GM23338 (cell line): Measurements from ENCODE around the gene NSD1. TPM values are rescaled to one million over a fixed set of nuclear protein-coding genes. Genes with fewer than 3 reads are reported as not detected.

ENCODE experiments used
- ATAC-seq: fragments of 200-7000 bp; cut with Tn5 transposase; 3 replicates; pipeline ENCODE4 v1.9.1; 2020
- DNase-seq: peaks from one replicate; pipeline ENCODE4 v3.0.0-alpha.2; 2015; ENCODE audit warnings: low spot score
- H2AFZ ChIP-seq: fragments of 200-600 bp; sonication (generic); 2 replicates; pipeline ENCODE4 v1.8.0; 2016; ENCODE audit warnings: antibody characterized with exemption, mild to moderate bottlenecking, moderate library complexity
- H3F3A ChIP-seq: fragments of 200-600 bp; sonication (generic); replicated peaks from 2 replicates; pipeline ENCODE4 v1.8.0; 2017; ENCODE audit warnings: antibody characterized with exemption, mixed run types, low read depth
- H3K27ac ChIP-seq: fragments of 200-600 bp; sonication (generic); 2 replicates; pipeline ENCODE4 v1.6.1; 2016; ENCODE audit warnings: low read depth
- H3K27me3 ChIP-seq: fragments of 200-600 bp; sonication (generic); 2 replicates; pipeline ENCODE4 v1.8.0; 2016; ENCODE audit warnings: mild to moderate bottlenecking, mixed run types, moderate library complexity; ENCODE audit not compliant: insufficient read depth
- H3K36me3 ChIP-seq: fragments of 200-600 bp; sonication (generic); 2 replicates; pipeline ENCODE4 v1.8.0; 2016; ENCODE audit warnings: mild to moderate bottlenecking; ENCODE audit not compliant: insufficient read depth
- H3K4me1 ChIP-seq: fragments of 200-600 bp; sonication (generic); 2 replicates; pipeline ENCODE4 v1.8.0; 2016; ENCODE audit warnings: mild to moderate bottlenecking, moderate library complexity; ENCODE audit not compliant: insufficient read depth
- H3K4me2 ChIP-seq: fragments of 200-600 bp; sonication (generic); 2 replicates; pipeline ENCODE4 v1.7.1; 2017; ENCODE audit warnings: mixed run types
- H3K4me3 ChIP-seq: fragments of 200-600 bp; sonication (generic); 2 replicates; pipeline ENCODE4 v1.6.1; 2016; ENCODE audit warnings: mixed run types
- H3K79me2 ChIP-seq: fragments of 200-600 bp; sonication (generic); replicated peaks from 2 replicates; pipeline ENCODE4 v1.8.0; 2017; ENCODE audit warnings: mild to moderate bottlenecking; ENCODE audit not compliant: insufficient read depth
- H3K9me2 ChIP-seq: fragments of 200-600 bp; sonication (generic); 2 replicates; pipeline ENCODE4 v1.8.0; 2017; ENCODE audit not compliant: insufficient read depth
- H4K20me1 ChIP-seq: fragments of 200-600 bp; sonication (generic); replicated peaks from 2 replicates; pipeline ENCODE4 v1.8.0; 2017; ENCODE audit warnings: mild to moderate bottlenecking; ENCODE audit not compliant: insufficient read depth
- H3K27ac Mint-ChIP-seq: 2 replicates; pipeline ENCODE4 v1.8.0; 2020; ENCODE audit warnings: inconsistent platforms, mild to moderate bottlenecking, moderate library complexity, mixed read lengths
- H3K27me3 Mint-ChIP-seq: 3 replicates; pipeline ENCODE4 v1.8.0; 2022; ENCODE audit warnings: low read depth, mild to moderate bottlenecking, moderate library complexity, mixed read lengths, inconsistent platforms; ENCODE audit not compliant: insufficient read depth, poor library complexity
- H3K36me3 Mint-ChIP-seq: 3 replicates; pipeline ENCODE4 v1.8.0; 2021; ENCODE audit warnings: low read depth, mild to moderate bottlenecking, inconsistent platforms, moderate library complexity, mixed read lengths
- H3K4me1 Mint-ChIP-seq: 3 replicates; pipeline ENCODE4 v1.8.0; 2020; ENCODE audit warnings: mild to moderate bottlenecking, inconsistent platforms, mixed read lengths
- H3K4me3 Mint-ChIP-seq: 3 replicates; pipeline ENCODE4 v1.8.0; 2021; ENCODE audit warnings: moderate library complexity, mild to moderate bottlenecking, inconsistent platforms, mixed read lengths
- H3K9me3 Mint-ChIP-seq: 3 replicates; pipeline ENCODE4 v1.8.0; 2020; ENCODE audit warnings: moderate library complexity, mild to moderate bottlenecking, inconsistent platforms, mixed read lengths
- CREB1 ChIP-seq: fragments of 250-450 bp; sonication (Bioruptor Pico); IDR thresholded peaks from 2 replicates; pipeline ENCODE4 v1.5.0; 2020; ENCODE audit warnings: low read depth, mild to moderate bottlenecking, moderate library complexity
- CTCF ChIP-seq, 2 experiments: fragments of 200-600 bp in 1 of 2; sonication (generic) in 1 of 2; conservative IDR thresholded peaks; 2 replicates each; pipeline versions ENCODE4 v1.5.1 to v1.6.1; 2016 to 2017; ENCODE audit warnings: antibody characterized with exemption in 2 of 2, low read depth in 2 of 2, mild to moderate bottlenecking in 2 of 2, moderate library complexity in 1 of 2
- ETS1 ChIP-seq: IDR thresholded peaks from 2 replicates; pipeline ENCODE4 v1.6.1; 2016; ENCODE audit warnings: antibody characterized with exemption
- EZH2 ChIP-seq: fragments of 200-600 bp; sonication (generic); IDR thresholded peaks from one replicate; pipeline ENCODE4 v1.8.0; 2017; ENCODE audit warnings: antibody characterized with exemption, mild to moderate bottlenecking, low read depth; ENCODE audit not compliant: unreplicated experiment
- EZH2phosphoT487 ChIP-seq: fragments of 200-600 bp; sonication (generic); IDR thresholded peaks from one replicate; pipeline ENCODE4 v1.8.1; 2018; ENCODE audit warnings: antibody characterized with exemption; ENCODE audit not compliant: unreplicated experiment
- JUNB ChIP-seq: IDR thresholded peaks from one replicate; pipeline ENCODE4 v1.6.1; 2016; ENCODE audit warnings: antibody characterized with exemption; ENCODE audit not compliant: unreplicated experiment
- NANOG ChIP-seq: IDR thresholded peaks from 2 replicates; pipeline ENCODE4 v1.6.1; 2016; ENCODE audit warnings: antibody characterized with exemption, borderline replicate concordance
- POLR2AphosphoS5 ChIP-seq: IDR thresholded peaks from 2 replicates; pipeline ENCODE4 v1.6.1; 2016; ENCODE audit warnings: antibody characterized with exemption, low read depth
- REST ChIP-seq: IDR thresholded peaks from one replicate; pipeline ENCODE4 v1.6.1; 2018; ENCODE audit warnings: antibody characterized with exemption; ENCODE audit not compliant: unreplicated experiment
- STAT1 ChIP-seq: IDR thresholded peaks from one replicate; pipeline ENCODE4 v1.6.1; 2016; ENCODE audit warnings: antibody characterized with exemption; ENCODE audit not compliant: unreplicated experiment
- ZNF114 ChIP-seq: fragments of 250-450 bp; sonication (Bioruptor Pico); IDR thresholded peaks from 2 replicates; pipeline ENCODE4 v1.5.0; 2020; ENCODE audit warnings: mild to moderate bottlenecking, moderate library complexity
- ZNF331 ChIP-seq: fragments of 250-450 bp; sonication (Bioruptor Pico); IDR thresholded peaks from 2 replicates; pipeline ENCODE4 v1.5.0; 2020; ENCODE audit warnings: low read depth, mild to moderate bottlenecking, moderate library complexity
- ZNF462 ChIP-seq: fragments of 250-450 bp; sonication (Bioruptor Pico); IDR thresholded peaks from 2 replicates; pipeline ENCODE4 v1.5.0; 2020; ENCODE audit warnings: mild to moderate bottlenecking, moderate library complexity
- polyA plus RNA-seq: library from polyadenylated mRNA; unstranded; fragments of >200 nt; fragmentation: Nextera tagmentation; extraction: Ambion mirVana; gene quantifications from 2 replicates; pipeline ENCODE4 v1.2.1, GENCODE V29; 2016
- total RNA-seq: library from RNA; depleted of rRNA; stranded (reverse); fragments of >200 nt; shearing (Covaris generic); gene quantifications from 2 replicates; pipeline ENCODE4 v1.2.3, GENCODE V29; 2014

NSD1 gene
- total and polyA plus RNA-seq, 2 experiments from 2014 or later, result 96.4 to 106 TPM

- Histone ChIP-seq H4K20me1 (peaks cover 60% of the 10 kb centered on the region), H3K9me2 (no peaks in the 10 kb centered on the region), H3K4me3 (no peak overlapping the region), H3K4me2 (no peak overlapping the region), H3F3A (peaks cover 5% of the 10 kb centered on the region; the same call in 1 of the 2 replicates), H3K36me3 (peaks cover 3% of the 10 kb centered on the region; the same call in 1 of the 2 replicates), H3K4me1 (no peaks in the 10 kb centered on the region), H3K79me2 (peaks cover 100% of the 10 kb centered on the region), H3K27ac (no peak overlapping the region), H3K27me3 (no peaks in the 10 kb centered on the region), H2AFZ (no peak overlapping the region)
- no peak for DNase-seq
- H3K4me3 Mint-ChIP-seq, result no peak overlapping the region
- TF ChIP-seq ZNF331 (no peak), JUNB (no peak), ZNF114 (CRISPR knock-in tag) (no peak), ZNF462 (CRISPR knock-in tag) (no peak), POLR2AphosphoS5 (no peak), REST (no peak), EZH2phosphoT487 (no peak), STAT1 (no peak), NANOG (no peak), EZH2 (no peak), CREB1 (no peak), CTCF (conservative IDR thresholded peaks at IDR 0.05; ENCODE audit: low read depth in 2 of 2) (no peak), ETS1 (no peak)
- no peaks in the 10 kb centered on the region for H3K9me3 Mint-ChIP-seq
- peaks cover 11% of the 10 kb centered on the region; the same call in 1 of the 3 replicates for H3K4me1 Mint-ChIP-seq
- no peak for ATAC-seq
- no peak overlapping the region for H3K27ac Mint-ChIP-seq
- peaks cover 7% of the 10 kb centered on the region for H3K27me3 Mint-ChIP-seq
- H3K36me3 Mint-ChIP-seq, result peaks cover 49% of the 10 kb centered on the region; the same call in 2 of the 3 replicates
Observed at GRCh38 chr5:177169271-177169670, 35.7 kb downstream of the NSD1 start.
